Endodermal cell (in vitro differentiated cells): ENCODE measurements around the gene ATG2B. TPM values are rescaled to one million over a fixed set of nuclear protein-coding genes. Genes with fewer than 3 reads are reported as not detected.

Experiments used
- DNase-seq: peaks from one replicate; pipeline ENCODE4 v3.0.0-alpha.2; 2017
- H3K27ac ChIP-seq: 2 replicates; pipeline ENCODE4 v1.5.1; 2013; ENCODE audit warnings: mild to moderate bottlenecking, low read depth, low read length, moderate library complexity
- H3K27me3 ChIP-seq: 2 replicates; pipeline ENCODE4 v1.6.1; 2013; ENCODE audit warnings: mild to moderate bottlenecking, low read length, moderate library complexity; ENCODE audit not compliant: insufficient read depth, control insufficient read depth, poor library complexity, severe bottlenecking
- H3K36me3 ChIP-seq: 2 replicates; pipeline ENCODE4 v1.7.0; 2013; ENCODE audit warnings: mild to moderate bottlenecking, low read length, moderate library complexity; ENCODE audit not compliant: control insufficient read depth, insufficient read depth
- H3K4me1 ChIP-seq: one replicate; pipeline ENCODE4 v1.7.0; 2013; ENCODE audit warnings: low read length; ENCODE audit not compliant: control insufficient read depth, insufficient read depth
- H3K4me3 ChIP-seq: 2 replicates; pipeline ENCODE4 v1.5.1; 2013; ENCODE audit warnings: mild to moderate bottlenecking, low read length, moderate library complexity
- H3K9ac ChIP-seq: 2 replicates; pipeline ENCODE4 v1.6.1; 2013; ENCODE audit warnings: mild to moderate bottlenecking, low read length, moderate library complexity; ENCODE audit not compliant: poor library complexity, severe bottlenecking; ENCODE audit errors: extremely low read depth
- H3K9me3 ChIP-seq: 2 replicates; pipeline ENCODE4 v1.6.1; 2013; ENCODE audit warnings: mild to moderate bottlenecking, low read length, moderate library complexity; ENCODE audit not compliant: control insufficient read depth
- H3K27ac Mint-ChIP-seq: 2 replicates; pipeline ENCODE4 v1.8.0; 2020; ENCODE audit warnings: mixed read lengths
- H3K27me3 Mint-ChIP-seq: 2 replicates; pipeline ENCODE4 v1.8.0; 2021; ENCODE audit warnings: mild to moderate bottlenecking, mixed read lengths; ENCODE audit not compliant: insufficient read depth
- H3K36me3 Mint-ChIP-seq: 2 replicates; pipeline ENCODE4 v1.8.0; 2020; ENCODE audit warnings: low read depth, mixed read lengths
- H3K4me1 Mint-ChIP-seq: 2 replicates; pipeline ENCODE4 v1.8.0; 2020; ENCODE audit warnings: mixed read lengths
- H3K4me3 Mint-ChIP-seq: 2 replicates; pipeline ENCODE4 v1.8.0; 2020; ENCODE audit warnings: mild to moderate bottlenecking, moderate library complexity, mixed read lengths
- H3K9me3 Mint-ChIP-seq: 2 replicates; pipeline ENCODE4 v1.8.0; 2020; ENCODE audit warnings: mild to moderate bottlenecking, mixed read lengths
- WGBS, 2 experiments: methylation state at CpG; one replicate each; pipeline versions ENCODE4 v1.1.5 to v1.1.7; 2013; ENCODE audit warnings: missing lambda C conversion rate in 2 of 2, mixed read lengths in 1 of 2; ENCODE audit not compliant: insufficient coverage in 1 of 2, insufficient read length in 1 of 2; 5-methylcytosine and 5-hydroxymethylcytosine counted together
- total RNA-seq, 2 donors: library from RNA; stranded (reverse); fragmentation: NEBNext Ultra II Directional in 1 of 2; extraction: Animal tissue kit (Norgen Biotek cat#: 25700) in 1 of 2; gene quantifications; 2 replicates in 1 of 2; 3 replicates in 1 of 2; pipeline ENCODE4 v1.2.1, GENCODE V29; 2021
- TF ChIP-seq, protein P1 (sequence below): fragments of 200-600 bp; sonication (generic); conservative IDR thresholded peaks from 2 replicates; pipeline ENCODE4 v1.5.0; 2021; ENCODE audit warnings: antibody characterized with exemption, mild to moderate bottlenecking

ATG2B gene
- total RNA-seq, 2 donors from 2014 or later, result 9.7 to 14.1 TPM

DNA sequence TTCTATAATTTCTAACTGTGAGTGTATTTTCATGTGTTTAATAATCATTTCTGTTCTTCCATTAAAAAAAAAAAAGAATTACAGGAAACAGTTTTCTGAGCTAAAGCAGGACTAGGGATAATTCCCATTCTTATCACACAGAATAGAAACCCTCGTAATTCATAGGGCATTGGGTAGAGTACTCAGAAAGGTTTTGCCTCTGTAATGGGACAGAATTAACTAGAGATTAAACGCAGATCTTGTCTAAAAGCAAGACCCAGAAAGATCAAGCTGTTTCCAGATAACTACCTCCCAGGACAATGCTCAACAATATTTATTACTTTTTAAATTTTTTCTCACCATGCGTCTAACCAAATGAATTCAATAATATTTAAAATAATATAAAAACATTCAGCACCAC, 10.4 kb upstream of the ATG2B start:
- H3K27ac ChIP-seq, result no peak overlapping the region

DNA sequence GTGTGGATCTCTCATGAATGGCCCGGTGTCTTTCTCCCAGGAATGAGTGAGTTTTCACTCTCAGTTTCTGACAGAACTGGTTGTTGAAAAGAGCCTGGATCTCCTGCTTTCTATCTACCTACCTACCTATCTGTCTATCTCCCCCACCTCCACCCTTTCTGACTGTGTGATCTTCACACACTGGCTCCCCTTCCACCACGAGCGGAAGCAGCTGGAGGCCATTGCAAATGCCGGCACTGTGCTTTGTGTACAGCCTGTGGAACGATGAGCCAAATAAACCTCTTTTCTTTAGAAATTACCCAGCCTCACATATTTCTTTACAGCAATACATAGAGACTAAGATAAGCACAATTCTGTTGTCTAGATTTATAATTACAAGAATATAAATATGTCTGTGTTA, 7.4 kb upstream of the ATG2B start:
- Histone ChIP-seq H3K4me1 (no peaks in the 10 kb centered on the region), H3K9me3 (no peaks in the 10 kb centered on the region), H3K27me3 (no peaks in the 10 kb centered on the region), H3K9ac (no peak overlapping the region), H3K36me3 (no peaks in the 10 kb centered on the region), H3K4me3 (no peak overlapping the region), H3K27ac (no peak overlapping the region)
- Mint-ChIP-seq H3K27ac (no peak overlapping the region), H3K4me1 (peaks cover 9% of the 10 kb centered on the region), H3K9me3 (peaks cover 8% of the 10 kb centered on the region), H3K36me3 (peaks cover 23% of the 10 kb centered on the region), H3K4me3 (no peak overlapping the region), H3K27me3 (no peaks in the 10 kb centered on the region)
- DNase-seq, result no peak
- WGBS, 2 experiments, result 91 to 100% methylated on average over 1 to 5 of the region's 5 CpGs
- TF ChIP-seq, protein P1, sequence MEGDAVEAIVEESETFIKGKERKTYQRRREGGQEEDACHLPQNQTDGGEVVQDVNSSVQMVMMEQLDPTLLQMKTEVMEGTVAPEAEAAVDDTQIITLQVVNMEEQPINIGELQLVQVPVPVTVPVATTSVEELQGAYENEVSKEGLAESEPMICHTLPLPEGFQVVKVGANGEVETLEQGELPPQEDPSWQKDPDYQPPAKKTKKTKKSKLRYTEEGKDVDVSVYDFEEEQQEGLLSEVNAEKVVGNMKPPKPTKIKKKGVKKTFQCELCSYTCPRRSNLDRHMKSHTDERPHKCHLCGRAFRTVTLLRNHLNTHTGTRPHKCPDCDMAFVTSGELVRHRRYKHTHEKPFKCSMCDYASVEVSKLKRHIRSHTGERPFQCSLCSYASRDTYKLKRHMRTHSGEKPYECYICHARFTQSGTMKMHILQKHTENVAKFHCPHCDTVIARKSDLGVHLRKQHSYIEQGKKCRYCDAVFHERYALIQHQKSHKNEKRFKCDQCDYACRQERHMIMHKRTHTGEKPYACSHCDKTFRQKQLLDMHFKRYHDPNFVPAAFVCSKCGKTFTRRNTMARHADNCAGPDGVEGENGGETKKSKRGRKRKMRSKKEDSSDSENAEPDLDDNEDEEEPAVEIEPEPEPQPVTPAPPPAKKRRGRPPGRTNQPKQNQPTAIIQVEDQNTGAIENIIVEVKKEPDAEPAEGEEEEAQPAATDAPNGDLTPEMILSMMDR, result no peak

More for the DNA sequence above, 10.4 kb upstream of the ATG2B start:
- Histone ChIP-seq H3K4me3 (no peak overlapping the region), H3K27me3 (no peaks in the 10 kb centered on the region), H3K4me1 (no peaks in the 10 kb centered on the region), H3K9me3 (no peaks in the 10 kb centered on the region), H3K36me3 (no peaks in the 10 kb centered on the region), H3K9ac (no peak overlapping the region)
- H3K27ac Mint-ChIP-seq, result no peak overlapping the region
- peaks cover 6% of the 10 kb centered on the region for H3K9me3 Mint-ChIP-seq
- no peak for DNase-seq
- H3K27me3 Mint-ChIP-seq, result no peaks in the 10 kb centered on the region
- TF ChIP-seq, protein P1, result no peak
- no peak overlapping the region for H3K4me3 Mint-ChIP-seq
- WGBS, 2 experiments, result 100% methylated on average over 2 to 3 of the region's 3 CpGs
- peaks cover 6% of the 10 kb centered on the region for H3K4me1 Mint-ChIP-seq
- peaks cover 21% of the 10 kb centered on the region for H3K36me3 Mint-ChIP-seq

DNA sequence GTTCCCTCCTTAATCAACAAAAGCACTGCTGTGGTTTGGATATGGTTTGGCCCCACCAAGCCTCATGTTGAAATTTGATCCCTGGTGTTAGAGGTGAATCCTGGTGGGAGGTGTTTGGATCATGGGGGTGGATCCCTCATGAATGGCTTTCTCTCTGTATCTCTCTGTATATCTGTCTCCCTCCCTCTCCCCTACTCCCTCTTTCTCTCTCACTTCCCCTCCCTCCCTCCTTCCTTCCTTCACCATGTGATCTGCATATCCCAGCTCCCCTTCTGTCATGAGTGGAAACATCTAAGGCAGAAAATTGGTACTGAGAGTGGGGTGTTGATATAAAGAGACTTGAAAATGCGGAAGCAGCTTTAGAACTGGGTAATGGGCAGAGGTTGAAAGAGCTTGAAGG, 5.4 kb upstream of the ATG2B start:
- Histone ChIP-seq H3K9ac (no peak overlapping the region), H3K27ac (no peak overlapping the region), H3K4me3 (peak overlapping the region; percentile 51), H3K27me3 (no peaks in the 10 kb centered on the region), H3K36me3 (no peaks in the 10 kb centered on the region), H3K4me1 (no peaks in the 10 kb centered on the region), H3K9me3 (no peaks in the 10 kb centered on the region)
- no peak overlapping the region for H3K27ac Mint-ChIP-seq
- TF ChIP-seq, protein P1, result no peak
- H3K27me3 Mint-ChIP-seq, result no peaks in the 10 kb centered on the region
- peaks cover 8% of the 10 kb centered on the region for H3K9me3 Mint-ChIP-seq
- H3K4me1 Mint-ChIP-seq, result peaks cover 21% of the 10 kb centered on the region
- no peak for DNase-seq
- 93 to 100% methylated on average over 1 of the region's 1 CpG for WGBS, 2 experiments
- H3K4me3 Mint-ChIP-seq, result no peak overlapping the region
- peaks cover 26% of the 10 kb centered on the region for H3K36me3 Mint-ChIP-seq
